ENCODE results near the gene RFX3.

RFX3 gene

GRCh38 chr9:3511551-3511950 lies 14.2 kb downstream of the RFX3 start:
- TF ChIP-seq CTCF (IDR thresholded peaks at IDR 0.05): no peak

GRCh38 chr9:3510796-3511195 lies 15.0 kb downstream of the RFX3 start:
- TF ChIP-seq CTCF (IDR thresholded peaks at IDR 0.05): no peak

GRCh38 chr9:3509926-3510325 lies 15.9 kb downstream of the RFX3 start:
- TF ChIP-seq CTCF (IDR thresholded peaks at IDR 0.05): no peak

- no peak for TF ChIP-seq CTCF (IDR thresholded peaks at IDR 0.05)
Observed at GRCh38 chr9:3508521-3509291, 17.1 kb downstream of the RFX3 start.

GRCh38 chr9:3508078-3508431 lies 17.7 kb downstream of the RFX3 start:
- no peak for TF ChIP-seq CTCF (IDR thresholded peaks at IDR 0.05)

- TF ChIP-seq CTCF (IDR thresholded peaks at IDR 0.05): no peak
Observed at GRCh38 chr9:3507395-3508077, 18.3 kb downstream of the RFX3 start.

GRCh38 chr9:3506164-3506563 lies 19.6 kb downstream of the RFX3 start:
- TF ChIP-seq CTCF (IDR thresholded peaks at IDR 0.05): no peak
